H1 (cell line): Measurements from ENCODE around the gene ADAMTS3.

Source experiments
- BRCA1 ChIP-seq: IDR thresholded peaks from 2 replicates; pipeline ENCODE4 v1.6.1; 2012; ENCODE audit warnings: low read depth, low read length, improper control_type of control experiment
- CTCF ChIP-seq, 3 experiments: IDR thresholded peaks; 1 replicate in 2 of 3; 2 replicates in 1 of 3; pipeline versions ENCODE4 v1.5.1 to v1.6.1; 2011; ENCODE audit warnings: low read length in 3 of 3, mild to moderate bottlenecking in 3 of 3, inconsistent platforms in 2 of 3, low read depth in 1 of 3, moderate library complexity in 1 of 3; ENCODE audit not compliant: insufficient read depth in 1 of 3; ENCODE audit errors: control extremely low read depth in 1 of 3

- no peak for TF ChIP-seq CTCF (IDR thresholded peaks at IDR 0.05; ENCODE audit: control extremely low read depth in 1 of 3, insufficient read depth in 1 of 3, low read depth in 1 of 3, low read length in 3 of 3)
- no peak for TF ChIP-seq BRCA1
Observed at GRCh38 chr4:72442147-72442546, 126.9 kb downstream of the ADAMTS3 start.
